H1 (cell line): ENCODE measurements around the gene H6PD. TPM values are rescaled to one million over a fixed set of nuclear protein-coding genes. Genes with fewer than 3 reads are reported as not detected.

Source experiments
- CTCF ChIA-PET: fragments of 300-600 bp; sonication (Branson Sonifier 250); formaldehyde crosslinking; loops from one replicate; lab custom pipeline; 2021; ENCODE audit not compliant: partially characterized antibody; lab: Charles Lee
- POLR2A ChIA-PET: fragments of 300-600 bp; sonication (Branson Sonifier 250); formaldehyde crosslinking; loops from one replicate; lab custom pipeline; 2021; ENCODE audit warnings: inconsistent platforms; ENCODE audit not compliant: partially characterized antibody; lab: Charles Lee
- DNase-seq, 2 experiments: peaks; one replicate each; pipeline versions ENCODE4 v3.0.0 to v3.0.0-alpha.2; 2010 to 2022; ENCODE audit warnings: low spot score in 2 of 2, low read depth in 1 of 2, mixed read lengths in 1 of 2
- FAIRE-seq: peaks from 2 replicates; lab custom pipeline; 2011; peaks lifted over from hg19 to GRCh38; lab: Jason Lieb, UNC
- H2AFZ ChIP-seq: 2 replicates; pipeline ENCODE4 v1.8.1; 2012; ENCODE audit warnings: low read length, inconsistent platforms
- H2AK5ac ChIP-seq: 2 replicates; pipeline ENCODE4 v1.6.1; 2013; ENCODE audit warnings: low read depth, low read length
- H2BK120ac ChIP-seq: replicated peaks from 2 replicates; pipeline ENCODE3; 2013; ENCODE audit warnings: low read depth, low read length, inconsistent platforms
- H2BK12ac ChIP-seq: 2 replicates; pipeline ENCODE4 v1.6.1; 2013; ENCODE audit warnings: low read depth, low read length
- H2BK15ac ChIP-seq: 2 replicates; pipeline ENCODE4 v1.6.1; 2013; ENCODE audit warnings: low read length
- H2BK20ac ChIP-seq: 2 replicates; pipeline ENCODE4 v1.6.1; 2013; ENCODE audit warnings: low read length
- H2BK5ac ChIP-seq: 2 replicates; pipeline ENCODE4 v1.6.1; 2013; ENCODE audit warnings: low read depth, low read length
- H3K14ac ChIP-seq: 2 replicates; pipeline ENCODE4 v1.6.1; 2013; ENCODE audit warnings: inconsistent platforms; ENCODE audit not compliant: insufficient read length
- H3K18ac ChIP-seq: 2 replicates; pipeline ENCODE4 v1.6.1; 2013; ENCODE audit warnings: low read length; ENCODE audit errors: extremely low read depth
- H3K23ac ChIP-seq: 2 replicates; pipeline ENCODE4 v1.6.1; 2013; ENCODE audit warnings: inconsistent platforms; ENCODE audit not compliant: insufficient read length
- H3K23me2 ChIP-seq: 2 replicates; pipeline ENCODE4 v1.6.1; 2013; ENCODE audit warnings: low read depth, low read length
- H3K27ac ChIP-seq: 2 replicates; pipeline ENCODE4 v1.6.1; 2011; ENCODE audit warnings: low read depth, low read length, inconsistent platforms
- H3K27me3 ChIP-seq, 4 experiments: replicated peaks in 1 of 4; 1 replicate in 1 of 4; 2 replicates in 3 of 4; pipeline versions ENCODE4 v1.6.1 to v1.8.1; 2011 to 2013; ENCODE audit warnings: low read length in 3 of 4, mild to moderate bottlenecking in 3 of 4, inconsistent platforms in 2 of 4, mixed read lengths in 2 of 4, moderate library complexity in 1 of 4; ENCODE audit not compliant: control insufficient read depth in 3 of 4, insufficient read depth in 3 of 4; ENCODE audit errors: extremely low read depth in 1 of 4
- H3K36me3 ChIP-seq, 4 experiments: 2 replicates each; pipeline versions ENCODE4 v1.6.1 to v1.8.1; 2011 to 2013; ENCODE audit warnings: mild to moderate bottlenecking in 4 of 4, low read length in 3 of 4, moderate library complexity in 2 of 4, control low read depth in 1 of 4, inconsistent platforms in 1 of 4; ENCODE audit not compliant: insufficient read depth in 4 of 4, control insufficient read depth in 2 of 4
- H3K4ac ChIP-seq: replicated peaks from 2 replicates; pipeline ENCODE3; 2013; ENCODE audit warnings: low read length, low read depth, mixed read lengths, inconsistent platforms; ENCODE audit not compliant: insufficient read length
- H3K4me1 ChIP-seq, 4 experiments: replicated peaks in 1 of 4; 1 replicate in 1 of 4; 2 replicates in 3 of 4; pipeline versions ENCODE4 v1.6.1 to v1.8.1; 2011 to 2013; ENCODE audit warnings: low read length in 3 of 4, inconsistent platforms in 2 of 4, mixed read lengths in 1 of 4; ENCODE audit not compliant: insufficient read depth in 4 of 4, control insufficient read depth in 3 of 4
- H3K4me2 ChIP-seq, 2 experiments: 2 replicates each; pipeline versions ENCODE4 v1.6.1 to v1.8.1; 2011 to 2013; ENCODE audit warnings: low read depth in 2 of 2, low read length in 2 of 2, control low read depth in 1 of 2, inconsistent platforms in 1 of 2, mild to moderate bottlenecking in 1 of 2; ENCODE audit not compliant: insufficient read depth in 1 of 2
- H3K4me3 ChIP-seq, 4 experiments: fragments of 200-600, 300-600 bp in 1 of 4; sonication (generic), shearing (Covaris generic), sonication (Bioruptor Twin) in 1 of 4; 2 replicates each; pipeline versions ENCODE4 v1.5.1 to v1.8.1; 2011 to 2016; ENCODE audit warnings: low read length in 4 of 4, low read depth in 3 of 4, control low read depth in 2 of 4, inconsistent platforms in 2 of 4, mild to moderate bottlenecking in 2 of 4, mixed read lengths in 1 of 4, moderate library complexity in 1 of 4; ENCODE audit not compliant: insufficient read depth in 2 of 4; ENCODE audit errors: extremely low read depth in 1 of 4
- H3K56ac ChIP-seq: replicated peaks from 2 replicates; pipeline ENCODE3; 2013; ENCODE audit warnings: low read depth, mild to moderate bottlenecking, mixed read lengths, low read length, inconsistent platforms; ENCODE audit not compliant: insufficient read length
- H3K79me1 ChIP-seq: 2 replicates; pipeline ENCODE4 v1.6.1; 2013; ENCODE audit warnings: low read depth, low read length, control low read depth
- H3K79me2 ChIP-seq, 2 experiments: 2 replicates each; pipeline versions ENCODE4 v1.6.1 to v1.8.1; 2012 to 2013; ENCODE audit warnings: low read length in 2 of 2, mild to moderate bottlenecking in 2 of 2, inconsistent platforms in 1 of 2; ENCODE audit not compliant: insufficient read depth in 2 of 2, control insufficient read depth in 1 of 2
- H3K9ac ChIP-seq, 4 experiments: replicated peaks in 1 of 4; 1 replicate in 1 of 4; 2 replicates in 3 of 4; pipeline versions ENCODE4 v1.6.1 to v1.8.1; 2011 to 2013; ENCODE audit warnings: low read depth in 3 of 4, low read length in 3 of 4, control low read depth in 2 of 4, mild to moderate bottlenecking in 2 of 4, moderate library complexity in 2 of 4, inconsistent platforms in 1 of 4; ENCODE audit errors: extremely low read depth in 1 of 4
- H3K9me3 ChIP-seq, 2 experiments: 2 replicates each; pipeline versions ENCODE4 v1.6.1 to v1.8.1; 2012 to 2013; ENCODE audit warnings: mild to moderate bottlenecking in 2 of 2, moderate library complexity in 2 of 2, control low read depth in 1 of 2, inconsistent platforms in 1 of 2, low read depth in 1 of 2, low read length in 1 of 2, mixed read lengths in 1 of 2; ENCODE audit not compliant: insufficient read depth in 2 of 2
- H4K20me1 ChIP-seq, 2 experiments: replicated peaks in 1 of 2; 2 replicates each; pipeline versions ENCODE3 to v1.8.1; 2011 to 2013; ENCODE audit warnings: inconsistent platforms in 2 of 2, low read length in 2 of 2, mild to moderate bottlenecking in 1 of 2; ENCODE audit not compliant: insufficient read depth in 2 of 2, control insufficient read depth in 1 of 2
- H4K5ac ChIP-seq: 2 replicates; pipeline ENCODE4 v1.6.1; 2013; ENCODE audit warnings: low read length, low read depth, mixed read lengths, inconsistent platforms; ENCODE audit not compliant: insufficient read length
- H4K8ac ChIP-seq: 2 replicates; pipeline ENCODE4 v1.8.0; 2013; ENCODE audit warnings: mild to moderate bottlenecking, moderate library complexity, low read length, inconsistent platforms; ENCODE audit not compliant: insufficient read depth; ENCODE audit errors: extremely low read depth
- H4K91ac ChIP-seq: replicated peaks from 2 replicates; pipeline ENCODE3; 2013; ENCODE audit warnings: low read length, mixed read lengths, inconsistent platforms; ENCODE audit not compliant: insufficient read length
- ASH2L ChIP-seq: fragments of 200-600, 300-600 bp; sonication (generic); IDR thresholded peaks from one replicate; pipeline ENCODE4 v1.7.1; 2017; ENCODE audit warnings: low read length
- EP300 ChIP-seq, 2 experiments: IDR thresholded peaks; 1 replicate in 1 of 2; 2 replicates in 1 of 2; pipeline ENCODE4 v1.6.1; 2011 to 2012; ENCODE audit warnings: low read depth in 2 of 2, low read length in 2 of 2, mild to moderate bottlenecking in 2 of 2, borderline replicate concordance in 1 of 2, inconsistent platforms in 1 of 2, moderate library complexity in 1 of 2
- NRF1 ChIP-seq: IDR thresholded peaks from 2 replicates; pipeline ENCODE4 v1.6.1; 2011; ENCODE audit warnings: mild to moderate bottlenecking, low read depth, low read length, improper control_type of control experiment
- SIN3A ChIP-seq, 2 experiments: IDR thresholded peaks in 1 of 2; conservative IDR thresholded peaks in 1 of 2; 2 replicates each; pipeline ENCODE4 v1.6.1; 2011 to 2012; ENCODE audit warnings: low read length in 2 of 2, improper control_type of control experiment in 1 of 2, low read depth in 1 of 2, mild to moderate bottlenecking in 1 of 2
- TCF12 ChIP-seq: IDR thresholded peaks from 2 replicates; pipeline ENCODE4 v1.6.1; 2011; ENCODE audit warnings: low read depth, mild to moderate bottlenecking, low read length
- WGBS, 2 experiments: shearing (Covaris generic) in 1 of 2; methylation state at CpG; one replicate each; pipeline versions ENCODE4 v1.1.6 to v1.1.7; 2013 to 2015; ENCODE audit warnings: low lambda C conversion rate in 2 of 2, mixed read lengths in 2 of 2, inconsistent platforms in 1 of 2, low coverage in 1 of 2, missing lambda C conversion rate in 1 of 2; ENCODE audit not compliant: insufficient replicate concordance in 2 of 2, insufficient coverage in 1 of 2, insufficient read length in 1 of 2; ENCODE audit errors: extremely low coverage in 1 of 2, missing lambda C conversion rate in 1 of 2; 5-methylcytosine and 5-hydroxymethylcytosine counted together
- polyA plus RNA-seq, 7 experiments: library from polyadenylated mRNA; depleted of rRNA in 3 of 7; stranded (reverse) in 5 of 7; unstranded in 2 of 7; fragments of >200 nt in 5 of 7; fragments of 200-250 nt in 2 of 7; gene quantifications; 1 replicate in 5 of 7; 2 replicates in 1 of 7; 4 replicates in 1 of 7; pipeline versions ENCODE4 v1.2.1 to v1.2.3, GENCODE V29; 2011 to 2013; ENCODE audit warnings: missing spikeins in 2 of 7, mixed read lengths in 2 of 7
- total RNA-seq: library from RNA; stranded (reverse); fragmentation: NEBNext Ultra II Directional; extraction: Animal tissue kit (Norgen Biotek cat#: 25700); gene quantifications from 2 replicates; pipeline ENCODE4 v1.2.1, GENCODE V29; 2021

H6PD gene
- total and polyA plus RNA-seq, 2 of the 8 experiments (the other 6 are each of a cell fraction or from before 2014, with no cell fraction given), result 3.6 to 3.8 TPM

DNA sequence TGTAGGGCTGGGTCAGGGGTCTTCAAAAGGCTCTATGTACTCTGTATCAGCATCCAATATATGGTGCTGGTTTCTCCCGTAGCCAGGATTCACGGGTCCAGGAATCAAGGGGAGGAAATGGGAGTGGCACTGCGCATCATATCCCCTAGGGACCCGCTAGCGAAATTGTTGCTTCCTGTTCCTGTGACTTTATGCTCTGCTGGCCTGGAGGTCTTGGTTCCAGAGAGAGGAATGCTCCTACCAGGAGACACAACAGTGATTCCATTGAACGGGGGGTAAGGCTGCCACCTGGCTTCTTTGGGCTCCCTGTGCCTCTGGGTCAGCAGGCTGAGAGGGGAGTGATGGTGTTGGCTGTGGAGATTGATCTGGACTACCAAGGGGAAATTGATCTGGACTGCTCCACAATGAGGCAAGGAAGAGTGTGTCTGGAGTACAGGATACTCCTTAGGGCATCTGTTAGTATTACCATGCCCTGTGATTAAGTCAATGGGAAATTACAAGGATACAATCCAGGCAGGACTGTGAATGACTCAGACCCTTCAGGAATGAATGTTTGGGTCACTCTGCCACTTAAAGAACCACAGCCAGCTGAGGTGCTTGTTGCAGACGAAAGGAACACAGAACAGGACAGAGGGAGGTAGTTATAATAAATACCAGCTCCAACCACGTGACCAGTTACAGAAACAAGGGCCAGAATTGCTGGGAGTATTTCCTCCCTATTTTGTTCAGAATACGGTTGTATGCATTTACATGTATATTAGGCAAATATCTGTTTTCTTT, 68.4 kb downstream of the H6PD start:
- no peaks in the 10 kb centered on the region; a peak in 1 of 7 replicates for H3K4me1 ChIP-seq
- ChIA-PET POLR2A (no interaction called here), CTCF (interaction anchor here (1.5 to 3.2 kb wide), 3 partner anchors 14 to 191 kb away, joined by 3 to 8 read pairs (median 6); no protein-coding TSS in a partner anchor)
- no peak overlapping the region for H2BK20ac ChIP-seq
- no peak overlapping the region for H2BK15ac ChIP-seq
- no peak overlapping the region for H3K4me3 ChIP-seq
- no peak overlapping the region for H4K5ac ChIP-seq
- H3K9ac ChIP-seq, result no peak overlapping the region
- TF ChIP-seq EP300 (IDR thresholded peaks at IDR 0.05; ENCODE audit: borderline replicate concordance in 1 of 2, low read depth in 2 of 2, low read length in 2 of 2) (no peak), TCF12 (no peak), ASH2L (no peak), SIN3A (conservative IDR thresholded peaks at IDR 0.05 in 1 of 2, IDR thresholded peaks at IDR 0.05 in 1 of 2; ENCODE audit: low read depth in 1 of 2, low read length in 2 of 2) (no peak), NRF1 (no peak)
- no peak overlapping the region for H3K14ac ChIP-seq
- H3K36me3 ChIP-seq, result no peaks in the 10 kb centered on the region
- no peak for FAIRE-seq
- DNase-seq, result no peak
- H3K4me2 ChIP-seq, result no peak overlapping the region
- no peak overlapping the region for H3K56ac ChIP-seq
- H3K27ac ChIP-seq, result no peak overlapping the region
- H3K79me1 ChIP-seq, result peaks cover 3% of the 10 kb centered on the region
- H2BK5ac ChIP-seq, result no peak overlapping the region
- H2BK12ac ChIP-seq, result no peak overlapping the region
- no peaks in the 10 kb centered on the region for H3K23me2 ChIP-seq
- H3K9me3 ChIP-seq, result no peaks in the 10 kb centered on the region
- no peak overlapping the region for H3K4ac ChIP-seq
- H3K79me2 ChIP-seq, result no peaks in the 10 kb centered on the region; a peak in 1 of 4 replicates
- H4K8ac ChIP-seq, result no peak overlapping the region
- H2BK120ac ChIP-seq, result no peak overlapping the region
- peaks cover 0 to 6% of the 10 kb centered on the region in 2 experiments for H4K20me1 ChIP-seq
- 83% methylated on average over 9 of the region's 9 CpGs; no CpG with 5 or more reads in 1 of the 2 experiments for WGBS, 2 experiments
- H3K23ac ChIP-seq, result no peak overlapping the region
- no peaks in the 10 kb centered on the region for H3K27me3 ChIP-seq
- H2AFZ ChIP-seq, result no peak overlapping the region
- no peak overlapping the region for H4K91ac ChIP-seq
- H2AK5ac ChIP-seq, result no peak overlapping the region
- no peak overlapping the region for H3K18ac ChIP-seq
